ENCODE results near the gene CDH13. TPM values are rescaled to one million over a fixed set of nuclear protein-coding genes. Genes with fewer than 3 reads are reported as not detected.

The CDH13 gene
- total RNA-seq, 1 experiment from 2014 or later, result 0.80 TPM

DNA sequence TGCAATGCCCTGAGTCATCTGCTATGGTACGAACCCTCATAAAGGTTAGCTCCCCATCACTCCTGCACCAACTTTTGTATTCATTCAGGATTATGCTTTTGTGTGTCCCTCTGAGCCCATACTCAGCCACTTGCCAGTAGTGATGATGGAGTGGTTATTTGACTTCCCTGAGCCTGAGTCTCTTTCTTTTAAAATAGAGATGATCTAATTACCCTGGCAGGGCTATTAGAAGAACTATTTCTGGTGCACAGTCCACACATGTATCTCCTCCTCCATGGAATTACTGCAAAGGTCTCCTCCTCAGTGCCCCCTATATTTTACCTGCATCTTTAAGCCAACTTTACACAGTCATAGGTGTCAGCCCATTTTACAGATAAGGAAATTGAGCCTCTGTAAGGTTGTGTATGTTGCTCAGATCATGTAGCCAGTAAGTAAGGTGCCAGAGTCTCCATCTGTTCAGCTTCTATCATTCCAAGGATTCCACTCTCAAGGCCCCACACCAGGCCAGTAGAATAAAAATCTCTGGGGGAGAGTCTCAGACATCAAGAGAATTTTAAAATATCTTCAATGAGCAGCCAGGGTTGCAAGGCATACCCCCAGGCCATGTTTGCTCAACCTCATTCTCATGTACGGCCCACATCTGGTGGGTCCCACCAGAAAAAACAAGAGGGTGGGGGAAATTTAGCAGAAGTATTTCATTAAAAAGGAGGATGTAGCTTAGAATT is 847.3 kb downstream of the CDH13 start:
- Histone ChIP-seq H3K4me3 (ENCODE audit: insufficient read depth, low read depth, low read length) (no peak overlapping the region), H3K27me3 (ENCODE audit: control insufficient read depth, insufficient read depth, low read length) (no peaks in the 10 kb centered on the region), H3K36me3 (replicated peaks; ENCODE audit: control insufficient read depth, insufficient read depth, low read length) (no peaks in the 10 kb centered on the region)
- DNase-seq, result no peak

DNA sequence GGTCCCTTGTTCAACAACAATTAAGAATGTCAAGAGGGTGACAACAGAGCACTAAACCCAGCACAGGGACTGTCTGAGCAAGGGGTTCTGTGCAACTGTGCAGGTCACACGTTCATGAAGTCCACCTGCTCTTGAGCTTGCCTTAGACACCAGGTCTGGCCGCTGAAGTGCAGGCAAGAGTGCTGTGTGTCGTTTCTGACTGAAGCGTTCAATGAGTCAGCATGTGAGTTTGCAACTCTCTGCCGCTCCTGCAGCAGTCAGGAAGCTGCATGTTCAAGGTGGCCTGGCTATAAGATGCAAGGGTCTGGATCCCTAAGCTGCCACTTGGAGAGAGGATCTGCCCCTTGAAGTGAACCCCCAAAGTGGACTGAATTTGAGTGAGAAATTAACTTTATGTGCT is 848.3 kb downstream of the CDH13 start:
- H3K4me3 ChIP-seq (ENCODE audit: insufficient read depth, low read depth, low read length), result no peak overlapping the region
- H3K36me3 ChIP-seq (replicated peaks; ENCODE audit: control insufficient read depth, insufficient read depth, low read length), result no peaks in the 10 kb centered on the region
- no peak for DNase-seq
- no peaks in the 10 kb centered on the region for H3K27me3 ChIP-seq (ENCODE audit: control insufficient read depth, insufficient read depth, low read length)

GRCh38 chr16:83481589-83481988 is 854.8 kb downstream of the CDH13 start:
- DNase-seq, result no peak

DNA sequence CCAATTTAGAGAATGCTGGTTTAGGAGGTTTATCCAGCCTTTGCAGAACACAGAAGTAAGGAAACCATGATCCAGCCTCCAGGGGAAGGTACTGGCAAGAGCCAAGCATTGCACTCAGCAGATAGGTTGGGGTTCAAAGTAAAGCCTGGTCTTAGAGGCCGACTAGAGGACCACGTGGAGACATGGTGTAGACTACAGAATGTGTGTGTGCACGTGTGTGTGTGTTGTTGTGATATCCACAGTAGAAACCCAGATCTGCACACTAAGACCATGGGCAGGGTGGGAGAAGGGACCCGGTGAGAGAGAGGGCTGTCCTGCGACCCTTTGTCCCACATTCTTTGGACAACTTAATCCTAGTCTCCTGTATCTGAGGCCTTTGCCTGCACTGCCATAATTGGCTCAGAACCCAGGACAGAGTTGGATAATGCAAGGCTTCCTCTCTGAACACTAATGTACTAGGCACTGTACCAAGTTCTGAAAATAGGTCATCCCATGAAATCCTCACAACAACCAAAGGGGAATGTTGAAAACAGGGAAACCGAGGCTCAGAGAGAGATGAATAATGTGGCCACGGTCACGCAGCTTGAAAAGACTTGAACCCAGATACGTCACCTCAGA is 855.9 kb downstream of the CDH13 start:
- H3K4me3 ChIP-seq (ENCODE audit: insufficient read depth, low read depth, low read length), result no peak overlapping the region
- no peaks in the 10 kb centered on the region for H3K27me3 ChIP-seq (ENCODE audit: control insufficient read depth, insufficient read depth, low read length)
- no peak for DNase-seq
- H3K36me3 ChIP-seq (replicated peaks; ENCODE audit: control insufficient read depth, insufficient read depth, low read length), result no peaks in the 10 kb centered on the region

More at GRCh38 chr16:83481589-83481988, 854.8 kb downstream of the CDH13 start:
- H3K4me3 ChIP-seq (ENCODE audit: insufficient read depth, low read depth, low read length), result no peak overlapping the region
- no peaks in the 10 kb centered on the region for H3K27me3 ChIP-seq (ENCODE audit: control insufficient read depth, insufficient read depth, low read length)
- no peaks in the 10 kb centered on the region for H3K36me3 ChIP-seq (replicated peaks; ENCODE audit: control insufficient read depth, insufficient read depth, low read length)

GRCh38 chr16:83490073-83490472 is 863.3 kb downstream of the CDH13 start:
- no peak for DNase-seq
- Histone ChIP-seq H3K27me3 (ENCODE audit: control insufficient read depth, insufficient read depth, low read length) (no peaks in the 10 kb centered on the region), H3K36me3 (replicated peaks; ENCODE audit: control insufficient read depth, insufficient read depth, low read length) (no peaks in the 10 kb centered on the region), H3K4me3 (ENCODE audit: insufficient read depth, low read depth, low read length) (no peak overlapping the region)

GRCh38 chr16:83494459-83494858 is 867.7 kb downstream of the CDH13 start:
- H3K36me3 ChIP-seq (replicated peaks; ENCODE audit: control insufficient read depth, insufficient read depth, low read length), result no peaks in the 10 kb centered on the region
- no peak overlapping the region for H3K4me3 ChIP-seq (ENCODE audit: insufficient read depth, low read depth, low read length)
- DNase-seq, result no peak
- H3K27me3 ChIP-seq (ENCODE audit: control insufficient read depth, insufficient read depth, low read length), result no peaks in the 10 kb centered on the region

GRCh38 chr16:83501481-83501880 is 874.7 kb downstream of the CDH13 start:
- no peak for DNase-seq
- H3K4me3 ChIP-seq (ENCODE audit: insufficient read depth, low read depth, low read length), result no peak overlapping the region
- H3K36me3 ChIP-seq (replicated peaks; ENCODE audit: control insufficient read depth, insufficient read depth, low read length), result no peaks in the 10 kb centered on the region
- no peaks in the 10 kb centered on the region for H3K27me3 ChIP-seq (ENCODE audit: control insufficient read depth, insufficient read depth, low read length)

- no peak for DNase-seq
- no peaks in the 10 kb centered on the region for H3K36me3 ChIP-seq (replicated peaks; ENCODE audit: control insufficient read depth, insufficient read depth, low read length)
- no peak overlapping the region for H3K4me3 ChIP-seq (ENCODE audit: insufficient read depth, low read depth, low read length)
- H3K27me3 ChIP-seq (ENCODE audit: control insufficient read depth, insufficient read depth, low read length), result no peaks in the 10 kb centered on the region
These were observed 881.5 kb downstream of the CDH13 start for GRCh38 chr16:83508295-83508694.

- H3K36me3 ChIP-seq (replicated peaks; ENCODE audit: control insufficient read depth, insufficient read depth, low read length), result no peaks in the 10 kb centered on the region
- DNase-seq, result no peak
- no peaks in the 10 kb centered on the region for H3K27me3 ChIP-seq (ENCODE audit: control insufficient read depth, insufficient read depth, low read length)
- H3K4me3 ChIP-seq (ENCODE audit: insufficient read depth, low read depth, low read length), result no peak overlapping the region
These were observed 882.5 kb downstream of the CDH13 start for GRCh38 chr16:83509316-83509715.

DNA sequence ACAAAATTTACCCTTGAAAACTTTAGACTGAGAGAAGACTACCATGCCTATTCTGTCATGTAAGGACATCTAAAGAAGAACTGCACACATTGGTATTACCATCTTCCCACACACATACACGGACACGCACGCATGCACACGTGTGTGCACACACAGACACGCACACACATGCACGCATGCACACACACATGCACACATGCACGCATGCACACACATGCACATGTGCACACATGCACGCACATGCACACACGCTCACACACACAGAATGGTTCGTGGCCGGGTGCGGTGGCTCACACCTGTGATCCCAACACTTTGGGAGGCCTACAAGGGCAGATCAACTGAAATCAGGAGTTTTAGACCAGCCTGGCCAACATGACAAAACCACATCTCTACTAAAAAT is 884.1 kb downstream of the CDH13 start:
- no peaks in the 10 kb centered on the region for H3K36me3 ChIP-seq (replicated peaks; ENCODE audit: control insufficient read depth, insufficient read depth, low read length)
- H3K27me3 ChIP-seq (ENCODE audit: control insufficient read depth, insufficient read depth, low read length), result no peaks in the 10 kb centered on the region
- no peak for DNase-seq
- H3K4me3 ChIP-seq (ENCODE audit: insufficient read depth, low read depth, low read length), result no peak overlapping the region

DNA sequence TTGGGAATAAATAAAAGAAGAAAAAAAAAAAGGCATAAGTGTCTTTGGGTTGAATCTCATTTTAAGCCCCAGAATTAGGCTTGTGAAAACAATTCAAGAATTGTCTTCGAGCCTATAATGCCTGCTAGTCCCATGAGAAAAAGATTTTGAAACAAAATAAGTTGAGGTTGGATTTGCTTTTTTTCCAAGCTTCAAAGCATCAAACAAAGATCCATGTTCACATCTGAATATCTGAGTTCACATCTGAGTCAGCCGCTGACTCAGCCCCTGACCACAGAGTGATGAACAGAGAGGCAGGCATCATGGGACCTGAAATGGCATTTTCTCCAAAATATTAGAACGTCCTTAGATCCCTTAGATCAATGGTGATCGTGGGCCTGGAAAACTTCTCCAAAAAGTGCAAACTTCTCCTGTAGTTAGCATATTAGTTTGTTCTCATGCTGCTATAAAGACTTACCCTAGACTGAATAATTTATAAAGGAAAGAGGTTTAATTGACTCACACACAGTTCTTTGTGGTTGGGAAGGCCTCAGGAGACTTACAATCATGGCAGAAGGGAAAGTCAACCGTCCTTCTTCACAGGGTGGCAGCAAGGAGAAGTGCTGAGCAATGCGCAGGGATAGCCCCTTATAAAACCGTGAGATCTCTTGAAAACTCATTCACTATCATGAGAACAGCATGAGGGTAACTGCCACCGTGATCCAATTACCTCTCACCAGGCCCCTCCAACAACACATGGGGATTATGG is 886.4 kb downstream of the CDH13 start:
- no peaks in the 10 kb centered on the region for H3K36me3 ChIP-seq (replicated peaks; ENCODE audit: control insufficient read depth, insufficient read depth, low read length)
- no peak overlapping the region for H3K4me3 ChIP-seq (ENCODE audit: insufficient read depth, low read depth, low read length)
- DNase-seq, result no peak
- H3K27me3 ChIP-seq (ENCODE audit: control insufficient read depth, insufficient read depth, low read length), result no peaks in the 10 kb centered on the region

GRCh38 chr16:83515395-83515794 is 888.6 kb downstream of the CDH13 start:
- H3K4me3 ChIP-seq (ENCODE audit: insufficient read depth, low read depth, low read length), result no peak overlapping the region
- DNase-seq, result no peak
- no peaks in the 10 kb centered on the region for H3K27me3 ChIP-seq (ENCODE audit: control insufficient read depth, insufficient read depth, low read length)
- H3K36me3 ChIP-seq (replicated peaks; ENCODE audit: control insufficient read depth, insufficient read depth, low read length), result no peaks in the 10 kb centered on the region

GRCh38 chr16:83516931-83517330 is 890.2 kb downstream of the CDH13 start:
- H3K4me3 ChIP-seq (ENCODE audit: insufficient read depth, low read depth, low read length), result no peak overlapping the region
- no peaks in the 10 kb centered on the region for H3K36me3 ChIP-seq (replicated peaks; ENCODE audit: control insufficient read depth, insufficient read depth, low read length)
- no peak for DNase-seq
- no peaks in the 10 kb centered on the region for H3K27me3 ChIP-seq (ENCODE audit: control insufficient read depth, insufficient read depth, low read length)

- no peak for DNase-seq
These were observed 890.6 kb downstream of the CDH13 start for GRCh38 chr16:83517398-83517797.

DNA sequence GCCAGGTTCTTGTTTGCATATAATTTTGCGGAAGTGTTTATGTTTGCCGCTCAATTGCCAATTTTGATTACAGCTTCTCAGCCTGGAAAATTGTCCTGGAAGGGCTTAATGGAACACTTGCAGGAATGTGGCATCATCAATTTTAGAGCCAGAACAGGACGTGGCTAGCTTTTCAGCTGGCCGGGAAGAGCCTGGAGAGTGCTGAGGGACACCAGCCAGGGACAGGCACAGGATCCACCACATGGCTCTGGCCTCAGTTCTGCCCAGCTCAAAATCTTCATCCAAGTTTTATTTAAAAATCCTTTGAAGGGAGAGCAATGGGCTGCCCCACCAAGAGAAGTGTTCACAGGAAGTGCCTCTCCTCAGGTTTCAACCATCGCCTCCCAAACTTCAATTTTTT is 893.8 kb downstream of the CDH13 start:
- DNase-seq, result no peak
- Histone ChIP-seq H3K4me3 (ENCODE audit: insufficient read depth, low read depth, low read length) (no peak overlapping the region), H3K36me3 (replicated peaks; ENCODE audit: control insufficient read depth, insufficient read depth, low read length) (no peaks in the 10 kb centered on the region), H3K27me3 (ENCODE audit: control insufficient read depth, insufficient read depth, low read length) (no peaks in the 10 kb centered on the region)

More at GRCh38 chr16:83517398-83517797, 890.6 kb downstream of the CDH13 start:
- H3K4me3 ChIP-seq (ENCODE audit: insufficient read depth, low read depth, low read length), result no peak overlapping the region
- no peaks in the 10 kb centered on the region for H3K36me3 ChIP-seq (replicated peaks; ENCODE audit: control insufficient read depth, insufficient read depth, low read length)
- H3K27me3 ChIP-seq (ENCODE audit: control insufficient read depth, insufficient read depth, low read length), result no peaks in the 10 kb centered on the region
